HEK293 (cell line): Measurements from ENCODE around the gene DNAJB11.

Source experiments
- CTCF ChIA-PET: fragments of 350-600 bp; formaldehyde crosslinking; extraction: SDS; loops from one replicate; lab custom pipeline; 2021; ENCODE audit warnings: antibody characterized with exemption; lab: Yijun Ruan, JAX
- POLR2A ChIA-PET: fragments of 300-600 bp; formaldehyde crosslinking; extraction: SDS; loops from one replicate; lab custom pipeline; 2020; ENCODE audit warnings: antibody characterized with exemption, inconsistent platforms; lab: Yijun Ruan, JAX
- H3K27ac ChIP-seq: fragments of 200-500 bp; sonication (Bioruptor generic); 2 replicates; pipeline ENCODE4 v1.5.1; 2014; ENCODE audit warnings: low read depth, low read length, control low read depth, inconsistent platforms; ENCODE audit errors: extremely low read depth
- H3K36me3 ChIP-seq, 2 experiments: fragments of 200-500 bp in 1 of 2; sonication (Bioruptor generic) in 1 of 2; 1 replicate in 1 of 2; 2 replicates in 1 of 2; pipeline ENCODE4 v1.5.1; 2014 to 2017; ENCODE audit warnings: inconsistent platforms in 2 of 2, low read length in 2 of 2; ENCODE audit not compliant: control insufficient read depth in 2 of 2, insufficient read depth in 1 of 2
- H3K4me1 ChIP-seq: fragments of 200-500 bp; sonication (Bioruptor generic); 2 replicates; pipeline ENCODE4 v1.5.1; 2014; ENCODE audit warnings: mild to moderate bottlenecking, low read length, inconsistent platforms; ENCODE audit not compliant: control insufficient read depth, insufficient read depth
- H3K4me3 ChIP-seq: 2 replicates; pipeline ENCODE4 v1.5.1; 2011; ENCODE audit warnings: low read depth, mild to moderate bottlenecking, control low read depth, low read length, moderate library complexity
- H3K9me3 ChIP-seq: fragments of 200-500 bp; sonication (Bioruptor generic); 2 replicates; pipeline ENCODE4 v1.5.1; 2014; ENCODE audit warnings: low read depth, low read length, inconsistent platforms; ENCODE audit not compliant: control insufficient read depth, insufficient read depth
- BCL11B ChIP-seq: fragments of 450-650 bp; formaldehyde crosslinking; IDR thresholded peaks from 2 replicates; pipeline ENCODE4 v1.5.1; 2016; ENCODE audit warnings: low read depth, missing biosample characterization, missing genetic modification characterization
- GLI2 ChIP-seq: fragments of 450-650 bp; formaldehyde crosslinking; IDR thresholded peaks from 2 replicates; pipeline ENCODE4; 2017; ENCODE audit warnings: missing biosample characterization, missing genetic modification characterization, low read depth, borderline replicate concordance
- HOXA7 ChIP-seq: sonication (generic); formaldehyde crosslinking; IDR thresholded peaks from 2 replicates; pipeline ENCODE4 v1.8.1; 2022; ENCODE audit warnings: missing genetic modification reagents, borderline replicate concordance
- KLF10 ChIP-seq: fragments of 450-650 bp; IDR thresholded peaks from 2 replicates; pipeline ENCODE4 v1.5.1; 2018; ENCODE audit warnings: missing biosample characterization, mild to moderate bottlenecking, missing genetic modification characterization
- PRDM2 ChIP-seq: fragments of 450-650 bp; formaldehyde crosslinking; IDR thresholded peaks from 2 replicates; pipeline ENCODE4 v1.5.1; 2016; ENCODE audit warnings: missing biosample characterization, missing genetic modification characterization, borderline replicate concordance
- ZBTB1 ChIP-seq: fragments of 450-650 bp; formaldehyde crosslinking; IDR thresholded peaks from 2 replicates; pipeline ENCODE4 v1.5.1; 2016; ENCODE audit warnings: missing biosample characterization, missing genetic modification characterization
- ZBTB10 ChIP-seq: fragments of 450-650 bp; formaldehyde crosslinking; IDR thresholded peaks from 2 replicates; pipeline ENCODE4 v1.5.1; 2016; ENCODE audit warnings: missing biosample characterization, missing genetic modification characterization
- ZBTB17 ChIP-seq: fragments of 450-650 bp; formaldehyde crosslinking; IDR thresholded peaks from 2 replicates; pipeline ENCODE4 v1.5.1; 2016; ENCODE audit warnings: missing biosample characterization, missing genetic modification characterization
- ZBTB48 ChIP-seq: fragments of 450-650 bp; formaldehyde crosslinking; IDR thresholded peaks from 2 replicates; pipeline ENCODE4 v1.5.1; 2016; ENCODE audit warnings: missing biosample characterization, missing genetic modification characterization
- ZFP37 ChIP-seq: fragments of 450-650 bp; formaldehyde crosslinking; IDR thresholded peaks from 2 replicates; pipeline ENCODE4 v1.5.1; 2016; ENCODE audit warnings: missing biosample characterization, missing genetic modification characterization
- ZNF148 ChIP-seq: fragments of 450-650 bp; formaldehyde crosslinking; IDR thresholded peaks from 2 replicates; pipeline ENCODE4 v1.5.0; 2017; ENCODE audit warnings: missing biosample characterization, missing genetic modification characterization, borderline replicate concordance
- ZNF18 ChIP-seq: fragments of 450-650 bp; formaldehyde crosslinking; IDR thresholded peaks from 2 replicates; pipeline ENCODE4 v1.5.1; 2016; ENCODE audit warnings: missing biosample characterization, missing genetic modification characterization
- ZNF266 ChIP-seq: fragments of 450-650 bp; formaldehyde crosslinking; IDR thresholded peaks from 2 replicates; pipeline ENCODE4 v1.5.1; 2016; ENCODE audit warnings: missing biosample characterization, missing genetic modification characterization, low read depth
- ZNF311 ChIP-seq: fragments of 450-650 bp; formaldehyde crosslinking; IDR thresholded peaks from 2 replicates; pipeline ENCODE4 v1.5.1; 2017; ENCODE audit warnings: missing biosample characterization, missing genetic modification characterization, borderline replicate concordance
- ZNF341 ChIP-seq: fragments of 450-650 bp; formaldehyde crosslinking; IDR thresholded peaks from 2 replicates; pipeline ENCODE4; 2016; ENCODE audit warnings: low read depth, missing biosample characterization, missing genetic modification characterization
- ZNF513 ChIP-seq: fragments of 450-650 bp; IDR thresholded peaks from 2 replicates; pipeline ENCODE4 v1.5.1; 2018; ENCODE audit warnings: missing biosample characterization, missing genetic modification characterization
- ZNF555 ChIP-seq: fragments of 450-650 bp; formaldehyde crosslinking; conservative IDR thresholded peaks from 2 replicates; pipeline ENCODE4 v1.5.1; 2017; ENCODE audit warnings: missing biosample characterization, mild to moderate bottlenecking, missing genetic modification characterization, inconsistent platforms
- ZNF610 ChIP-seq: fragments of 450-650 bp; formaldehyde crosslinking; IDR thresholded peaks from 2 replicates; pipeline ENCODE4 v1.5.1; 2016; ENCODE audit warnings: missing biosample characterization, missing genetic modification characterization, borderline replicate concordance
- ZNF624 ChIP-seq: fragments of 450-650 bp; formaldehyde crosslinking; IDR thresholded peaks from 2 replicates; pipeline ENCODE4 v1.5.1; 2017; ENCODE audit warnings: missing biosample characterization, missing genetic modification characterization
- ZSCAN30 ChIP-seq: fragments of 450-650 bp; IDR thresholded peaks from 2 replicates; pipeline ENCODE4 v1.5.1; 2018; ENCODE audit warnings: missing biosample characterization, mild to moderate bottlenecking, missing genetic modification characterization, moderate library complexity

Gene DNAJB11

GRCh38 chr3:186628756-186629155 lies 58.2 kb downstream of the DNAJB11 start:
- H3K4me1 ChIP-seq, result no peaks in the 10 kb centered on the region
- TF ChIP-seq BCL11B (tag by site-specific recombination), result no peak
- TF ChIP-seq ZNF311 (tag by site-specific recombination), result no peak
- no peak for TF ChIP-seq KLF10
- TF ChIP-seq ZNF341 (tag by site-specific recombination), result no peak
- TF ChIP-seq ZFP37, result no peak
- no peak for TF ChIP-seq ZNF610 (tag by site-specific recombination)
- no peak for TF ChIP-seq ZSCAN30 (tag by site-specific recombination)
- no peak for TF ChIP-seq ZNF624 (tag by site-specific recombination)
- no peak for TF ChIP-seq GLI2 (tag by site-specific recombination)
- TF ChIP-seq HOXA7 (CRISPR knock-in tag), result no peak
- no peak for TF ChIP-seq ZNF18 (tag by site-specific recombination)
- TF ChIP-seq ZNF555 (tag by site-specific recombination), result no peak
- no peak for TF ChIP-seq ZNF266 (tag by site-specific recombination)
- no peak for TF ChIP-seq ZBTB17 (tag by site-specific recombination)
- no peak for TF ChIP-seq ZNF513
- no peak for TF ChIP-seq PRDM2 (tag by site-specific recombination)
- TF ChIP-seq, all 188 proteins: peak for 0
- ChIA-PET POLR2A (no interaction called here), CTCF (interaction anchor here (1.6 kb wide), 1 partner anchor 9 kb away, joined by 4 read pairs; no protein-coding TSS in a partner anchor)
- Histone ChIP-seq H3K9me3 (no peaks in the 10 kb centered on the region), H3K27ac (no peak overlapping the region), H3K36me3 (no peaks in the 10 kb centered on the region), H3K4me3 (no peak overlapping the region)

GRCh38 chr3:186630950-186631641 lies 60.6 kb downstream of the DNAJB11 start:
- CTCF ChIA-PET, result interaction anchor here (1.5 kb wide), 1 partner anchor 15 kb away, joined by 11 read pairs; no protein-coding TSS in a partner anchor
- POLR2A ChIA-PET, result no interaction called here
- H3K4me1 ChIP-seq, result no peaks in the 10 kb centered on the region
- TF ChIP-seq ZNF148 (no peak), ZBTB10 (tag by site-specific recombination) (no peak), ZBTB1 (no peak), ZBTB48 (tag by site-specific recombination) (no peak), ZBTB17 (tag by site-specific recombination) (no peak)

More at GRCh38 chr3:186630950-186631641, 60.6 kb downstream of the DNAJB11 start:
- no peaks in the 10 kb centered on the region for H3K36me3 ChIP-seq
- H3K4me3 ChIP-seq, result no peak overlapping the region
- no peak overlapping the region for H3K27ac ChIP-seq
- H3K9me3 ChIP-seq, result no peaks in the 10 kb centered on the region
